DND-41 (cell line): ENCODE data around the gene PKN3.

ENCODE experiments used
- ATAC-seq: fragments of 200-7000 bp; cut with Tn5 transposase; 3 replicates; pipeline ENCODE4 v1.9.1; 2021; ENCODE audit warnings: low read depth; ENCODE audit not compliant: insufficient read depth
- DNase-seq: peaks from one replicate; pipeline ENCODE4 v3.0.0-alpha.2; 2020
- H2AFZ ChIP-seq: 2 replicates; pipeline ENCODE4 v1.6.0; 2012; ENCODE audit warnings: low read depth, low read length
- H3K27ac ChIP-seq: 2 replicates; pipeline ENCODE4 v1.5.1; 2012; ENCODE audit warnings: low read length, inconsistent platforms
- H3K27me3 ChIP-seq: fragments of 200-600 bp; sonication (generic); 2 replicates; pipeline ENCODE4 v1.6.0; 2012; ENCODE audit warnings: low read length, mild to moderate bottlenecking, inconsistent platforms; ENCODE audit not compliant: insufficient read depth, poor library complexity
- H3K36me3 ChIP-seq: 2 replicates; pipeline ENCODE4 v1.5.1; 2012; ENCODE audit warnings: low read length, inconsistent platforms; ENCODE audit not compliant: insufficient read depth
- H3K4me1 ChIP-seq: 2 replicates; pipeline ENCODE4 v1.5.1; 2012; ENCODE audit warnings: mild to moderate bottlenecking, low read length; ENCODE audit not compliant: insufficient read depth
- H3K4me2 ChIP-seq: 2 replicates; pipeline ENCODE4 v1.6.0; 2012; ENCODE audit warnings: mild to moderate bottlenecking, moderate library complexity, low read length, inconsistent platforms; ENCODE audit not compliant: insufficient read depth
- H3K4me3 ChIP-seq, 2 experiments: fragments of 200-600 bp in 1 of 2; shearing (Covaris generic) in 1 of 2; 2 replicates each; pipeline ENCODE4 v1.5.1; 2012 to 2016; ENCODE audit warnings: inconsistent platforms in 2 of 2, low read length in 2 of 2, mild to moderate bottlenecking in 2 of 2, low read depth in 1 of 2, moderate library complexity in 1 of 2
- H3K79me2 ChIP-seq: 2 replicates; pipeline ENCODE4 v1.6.0; 2012; ENCODE audit warnings: low read length, inconsistent platforms; ENCODE audit not compliant: insufficient read depth
- H3K9ac ChIP-seq: 2 replicates; pipeline ENCODE4 v1.6.0; 2012; ENCODE audit warnings: low read depth, mild to moderate bottlenecking, inconsistent platforms, low read length, moderate library complexity
- H3K9me3 ChIP-seq: 2 replicates; pipeline ENCODE4 v1.5.1; 2012; ENCODE audit warnings: low read length, moderate library complexity, mild to moderate bottlenecking, inconsistent platforms; ENCODE audit not compliant: insufficient read depth, severe bottlenecking
- H4K20me1 ChIP-seq: 2 replicates; pipeline ENCODE4 v1.6.0; 2012; ENCODE audit warnings: low read length; ENCODE audit not compliant: insufficient read depth
- EZH2 ChIP-seq: IDR thresholded peaks from 3 replicates; pipeline ENCODE4 v1.6.1; 2012; ENCODE audit warnings: borderline replicate concordance, low read depth, mild to moderate bottlenecking, moderate library complexity, low read length, inconsistent platforms; ENCODE audit not compliant: severe bottlenecking
- TF ChIP-seq, protein P1 (sequence below): IDR thresholded peaks from 2 replicates; pipeline ENCODE4 v1.5.1; 2012; ENCODE audit warnings: borderline replicate concordance, low read length, moderate library complexity, mild to moderate bottlenecking; ENCODE audit not compliant: poor library complexity, severe bottlenecking; ENCODE audit errors: extremely low read depth

The PKN3 gene

DNA sequence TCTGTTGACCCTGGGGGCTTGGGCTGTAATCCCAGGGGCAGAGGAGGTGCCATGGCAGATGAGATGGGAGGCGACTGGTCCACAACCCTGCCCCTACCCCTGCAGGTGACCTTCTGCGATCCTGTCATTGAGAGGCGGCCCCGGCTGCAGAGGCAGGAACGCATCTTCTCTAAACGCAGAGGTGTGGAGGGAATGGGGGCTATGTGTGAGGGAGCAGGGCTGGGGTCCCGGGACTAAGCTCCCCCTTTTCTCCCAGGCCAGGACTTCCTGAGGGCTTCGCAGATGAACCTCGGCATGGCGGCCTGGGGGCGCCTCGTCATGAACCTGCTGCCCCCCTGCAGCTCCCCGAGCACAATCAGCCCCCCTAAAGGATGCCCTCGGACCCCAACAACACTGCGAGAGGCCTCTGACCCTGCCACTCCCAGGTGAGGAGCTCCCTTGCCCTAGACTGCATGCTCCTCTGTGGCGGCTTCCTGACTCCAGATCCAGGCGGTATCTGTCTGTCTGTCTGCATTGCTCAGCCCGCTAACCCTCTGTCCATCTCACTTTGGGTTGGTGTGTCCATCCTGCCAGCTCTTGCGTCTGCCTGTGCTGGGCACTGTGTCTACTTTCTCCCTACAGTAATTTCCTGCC, 11.8 kb downstream of the PKN3 start:
- no peak overlapping the region for H3K27ac ChIP-seq
- no peak for ATAC-seq
- no peaks in the 10 kb centered on the region for H3K4me1 ChIP-seq
- no peak overlapping the region for H2AFZ ChIP-seq
- no peaks in the 10 kb centered on the region for H3K27me3 ChIP-seq
- no peak for TF ChIP-seq EZH2
- TF ChIP-seq, protein P1, sequence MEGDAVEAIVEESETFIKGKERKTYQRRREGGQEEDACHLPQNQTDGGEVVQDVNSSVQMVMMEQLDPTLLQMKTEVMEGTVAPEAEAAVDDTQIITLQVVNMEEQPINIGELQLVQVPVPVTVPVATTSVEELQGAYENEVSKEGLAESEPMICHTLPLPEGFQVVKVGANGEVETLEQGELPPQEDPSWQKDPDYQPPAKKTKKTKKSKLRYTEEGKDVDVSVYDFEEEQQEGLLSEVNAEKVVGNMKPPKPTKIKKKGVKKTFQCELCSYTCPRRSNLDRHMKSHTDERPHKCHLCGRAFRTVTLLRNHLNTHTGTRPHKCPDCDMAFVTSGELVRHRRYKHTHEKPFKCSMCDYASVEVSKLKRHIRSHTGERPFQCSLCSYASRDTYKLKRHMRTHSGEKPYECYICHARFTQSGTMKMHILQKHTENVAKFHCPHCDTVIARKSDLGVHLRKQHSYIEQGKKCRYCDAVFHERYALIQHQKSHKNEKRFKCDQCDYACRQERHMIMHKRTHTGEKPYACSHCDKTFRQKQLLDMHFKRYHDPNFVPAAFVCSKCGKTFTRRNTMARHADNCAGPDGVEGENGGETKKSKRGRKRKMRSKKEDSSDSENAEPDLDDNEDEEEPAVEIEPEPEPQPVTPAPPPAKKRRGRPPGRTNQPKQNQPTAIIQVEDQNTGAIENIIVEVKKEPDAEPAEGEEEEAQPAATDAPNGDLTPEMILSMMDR: no peak
- no peak overlapping the region for H3K4me2 ChIP-seq
- DNase-seq: no peak
- H3K9ac ChIP-seq: no peak overlapping the region
- H3K36me3 ChIP-seq: peaks cover 16% of the 10 kb centered on the region
- no peaks in the 10 kb centered on the region for H4K20me1 ChIP-seq
- H3K9me3 ChIP-seq: no peaks in the 10 kb centered on the region
- no peaks in the 10 kb centered on the region for H3K79me2 ChIP-seq
- H3K4me3 ChIP-seq: no peak overlapping the region

DNA sequence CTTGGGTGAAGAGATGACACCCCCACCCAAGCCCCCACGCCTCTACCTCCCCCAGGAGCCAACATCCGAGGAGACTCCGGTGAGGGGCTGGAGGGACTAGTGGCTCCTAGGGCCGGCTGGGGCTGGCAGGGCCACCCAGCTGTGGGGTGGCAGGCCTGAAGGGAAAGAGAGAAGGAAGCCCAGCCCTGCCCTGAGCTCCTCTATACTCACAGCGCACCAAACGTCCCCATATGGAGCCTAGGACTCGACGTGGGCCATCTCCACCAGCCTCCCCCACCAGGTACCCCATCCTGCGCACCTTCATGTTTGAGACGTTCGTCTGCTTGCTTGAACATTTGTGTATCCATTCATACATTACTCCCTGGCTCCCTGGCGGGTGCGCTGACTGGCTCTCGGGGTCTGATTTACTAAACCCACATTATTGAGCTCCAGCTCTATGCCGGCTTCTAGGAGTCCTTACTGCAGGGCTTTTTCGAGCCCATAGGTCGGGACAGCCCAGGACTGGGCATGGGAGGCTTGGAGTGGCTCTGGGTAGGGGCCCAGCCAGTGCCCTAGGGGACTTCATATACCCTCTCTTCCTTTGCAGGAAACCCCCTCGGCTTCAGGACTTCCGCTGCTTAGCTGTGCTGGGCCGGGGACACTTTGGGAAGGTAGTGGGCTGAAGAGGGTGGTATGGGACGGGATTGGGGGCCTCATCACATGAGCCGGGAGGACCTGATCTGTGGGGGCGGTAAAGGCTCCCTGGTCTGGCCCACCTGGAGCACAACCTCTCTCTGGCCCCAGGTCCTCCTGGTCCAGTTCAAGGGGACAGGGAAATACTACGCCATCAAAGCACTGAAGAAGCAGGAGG, 12.5 kb downstream of the PKN3 start:
- no peak for TF ChIP-seq EZH2
- TF ChIP-seq, protein P1: no peak
- no peaks in the 10 kb centered on the region for H4K20me1 ChIP-seq
- no peaks in the 10 kb centered on the region for H3K4me1 ChIP-seq
- H2AFZ ChIP-seq: no peak overlapping the region
- H3K27me3 ChIP-seq: no peaks in the 10 kb centered on the region
- no peak for ATAC-seq
- no peak for DNase-seq
- H3K9me3 ChIP-seq: no peaks in the 10 kb centered on the region
- H3K9ac ChIP-seq: no peak overlapping the region
- H3K4me3 ChIP-seq: no peak overlapping the region
- no peak overlapping the region for H3K4me2 ChIP-seq
- peaks cover 16% of the 10 kb centered on the region for H3K36me3 ChIP-seq
- no peaks in the 10 kb centered on the region for H3K79me2 ChIP-seq
- H3K27ac ChIP-seq: no peak overlapping the region

DNA sequence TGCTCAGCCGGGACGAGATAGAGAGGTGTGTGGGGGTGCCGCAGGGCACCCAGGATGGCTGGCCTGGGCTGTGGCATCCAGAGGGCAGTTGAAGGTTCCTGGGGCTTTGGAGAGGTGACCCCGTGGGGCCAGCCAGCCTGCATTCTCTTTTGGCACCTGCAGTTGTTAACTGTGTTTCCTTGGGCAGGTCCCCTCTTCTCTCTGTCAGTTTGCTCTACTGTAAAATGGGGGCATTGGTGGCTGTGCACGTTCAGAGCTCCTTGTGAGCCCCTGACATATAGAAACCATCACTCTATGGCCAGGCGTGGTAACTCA, 13.1 kb downstream of the PKN3 start:
- no peak overlapping the region for H3K4me3 ChIP-seq
- no peaks in the 10 kb centered on the region for H3K79me2 ChIP-seq
- H3K4me2 ChIP-seq: no peak overlapping the region
- no peak overlapping the region for H3K27ac ChIP-seq
- TF ChIP-seq EZH2: no peak
- TF ChIP-seq, protein P1: no peak
- no peak overlapping the region for H2AFZ ChIP-seq
- no peaks in the 10 kb centered on the region for H4K20me1 ChIP-seq
- no peaks in the 10 kb centered on the region for H3K9me3 ChIP-seq
- peaks cover 16% of the 10 kb centered on the region for H3K36me3 ChIP-seq
- no peak for DNase-seq
- no peaks in the 10 kb centered on the region for H3K4me1 ChIP-seq
- ATAC-seq: no peak
- no peak overlapping the region for H3K9ac ChIP-seq
- H3K27me3 ChIP-seq: no peaks in the 10 kb centered on the region
